ENCODE measurements around the gene OSM. TPM values are rescaled to one million over a fixed set of nuclear protein-coding genes. Genes with fewer than 3 reads are reported as not detected.

Gene OSM
- total RNA-seq, 1 donor: 240 TPM

- H3K4me1 ChIP-seq (ENCODE audit: insufficient read depth, low read length): peaks cover 100% of the 10 kb centered on the region
- no peaks in the 10 kb centered on the region for H3K27me3 ChIP-seq (ENCODE audit: insufficient read depth, low read length)
- H3K4me3 ChIP-seq (ENCODE audit: low read length): peak overlapping the region; percentile 19
- H3K9me3 ChIP-seq (ENCODE audit: low read depth, low read length): no peaks in the 10 kb centered on the region
Measured at GRCh38 chr22:30305519-30305905, 38.9 kb upstream of the OSM start.

- no peak overlapping the region for H3K4me3 ChIP-seq (ENCODE audit: low read length)
- H3K4me1 ChIP-seq (ENCODE audit: insufficient read depth, low read length): peaks cover 95% of the 10 kb centered on the region
- no peaks in the 10 kb centered on the region for H3K9me3 ChIP-seq (ENCODE audit: low read depth, low read length)
- no peaks in the 10 kb centered on the region for H3K27me3 ChIP-seq (ENCODE audit: insufficient read depth, low read length)
Measured at GRCh38 chr22:30304495-30305244, 38.0 kb upstream of the OSM start.

- H3K4me3 ChIP-seq (ENCODE audit: low read length): no peak overlapping the region
- no peaks in the 10 kb centered on the region for H3K27me3 ChIP-seq (ENCODE audit: insufficient read depth, low read length)
- H3K4me1 ChIP-seq (ENCODE audit: insufficient read depth, low read length): peaks cover 85% of the 10 kb centered on the region
- no peaks in the 10 kb centered on the region for H3K9me3 ChIP-seq (ENCODE audit: low read depth, low read length)
Measured at GRCh38 chr22:30302810-30303138, 36.1 kb upstream of the OSM start.

- Histone ChIP-seq H3K27me3 (ENCODE audit: insufficient read depth, low read length) (no peaks in the 10 kb centered on the region), H3K9me3 (ENCODE audit: low read depth, low read length) (no peaks in the 10 kb centered on the region), H3K4me1 (ENCODE audit: insufficient read depth, low read length) (peaks cover 85% of the 10 kb centered on the region), H3K4me3 (ENCODE audit: low read length) (no peak overlapping the region)
Measured at GRCh38 chr22:30301995-30302809, 35.6 kb upstream of the OSM start.

GRCh38 chr22:30299322-30299721, 32.7 kb upstream of the OSM start:
- peaks cover 69% of the 10 kb centered on the region for H3K4me1 ChIP-seq (ENCODE audit: insufficient read depth, low read length)
- no peak overlapping the region for H3K4me3 ChIP-seq (ENCODE audit: low read length)
- H3K27me3 ChIP-seq (ENCODE audit: insufficient read depth, low read length): no peaks in the 10 kb centered on the region
- no peaks in the 10 kb centered on the region for H3K9me3 ChIP-seq (ENCODE audit: low read depth, low read length)

GRCh38 chr22:30297991-30298701, 31.5 kb upstream of the OSM start:
- Histone ChIP-seq H3K4me1 (ENCODE audit: insufficient read depth, low read length) (peaks cover 57% of the 10 kb centered on the region), H3K4me3 (ENCODE audit: low read length) (no peak overlapping the region), H3K9me3 (ENCODE audit: low read depth, low read length) (no peaks in the 10 kb centered on the region), H3K27me3 (ENCODE audit: insufficient read depth, low read length) (no peaks in the 10 kb centered on the region)

GRCh38 chr22:30297276-30297990, 30.8 kb upstream of the OSM start:
- peaks cover 50% of the 10 kb centered on the region for H3K4me1 ChIP-seq (ENCODE audit: insufficient read depth, low read length)
- H3K9me3 ChIP-seq (ENCODE audit: low read depth, low read length): no peaks in the 10 kb centered on the region
- no peak overlapping the region for H3K4me3 ChIP-seq (ENCODE audit: low read length)

GRCh38 chr22:30296833-30297232, 30.2 kb upstream of the OSM start:
- Histone ChIP-seq H3K27me3 (ENCODE audit: insufficient read depth, low read length) (no peaks in the 10 kb centered on the region), H3K4me1 (ENCODE audit: insufficient read depth, low read length) (peaks cover 44% of the 10 kb centered on the region), H3K9me3 (ENCODE audit: low read depth, low read length) (no peaks in the 10 kb centered on the region), H3K4me3 (ENCODE audit: low read length) (no peak overlapping the region)

More at GRCh38 chr22:30297276-30297990, 30.8 kb upstream of the OSM start:
- H3K27me3 ChIP-seq (ENCODE audit: insufficient read depth, low read length): no peaks in the 10 kb centered on the region

- no peaks in the 10 kb centered on the region for H3K27me3 ChIP-seq (ENCODE audit: insufficient read depth, low read length)
- H3K4me1 ChIP-seq (ENCODE audit: insufficient read depth, low read length): peaks cover 39% of the 10 kb centered on the region
- no peaks in the 10 kb centered on the region for H3K9me3 ChIP-seq (ENCODE audit: low read depth, low read length)
- no peak overlapping the region for H3K4me3 ChIP-seq (ENCODE audit: low read length)
Measured at GRCh38 chr22:30296324-30296723, 29.7 kb upstream of the OSM start.

GRCh38 chr22:30295576-30295975, 28.9 kb upstream of the OSM start:
- H3K9me3 ChIP-seq (ENCODE audit: low read depth, low read length): no peaks in the 10 kb centered on the region
- H3K27me3 ChIP-seq (ENCODE audit: insufficient read depth, low read length): no peaks in the 10 kb centered on the region
- peaks cover 36% of the 10 kb centered on the region for H3K4me1 ChIP-seq (ENCODE audit: insufficient read depth, low read length)
- no peak overlapping the region for H3K4me3 ChIP-seq (ENCODE audit: low read length)

- Histone ChIP-seq H3K4me1 (ENCODE audit: insufficient read depth, low read length) (peaks cover 39% of the 10 kb centered on the region), H3K27me3 (ENCODE audit: insufficient read depth, low read length) (no peaks in the 10 kb centered on the region)
Measured at GRCh38 chr22:30294830-30295229, 28.2 kb upstream of the OSM start.

GRCh38 chr22:30294066-30294465, 27.4 kb upstream of the OSM start:
- Histone ChIP-seq H3K27me3 (ENCODE audit: insufficient read depth, low read length) (no peaks in the 10 kb centered on the region), H3K4me3 (ENCODE audit: low read length) (no peak overlapping the region), H3K9me3 (ENCODE audit: low read depth, low read length) (no peaks in the 10 kb centered on the region), H3K4me1 (ENCODE audit: insufficient read depth, low read length) (peaks cover 41% of the 10 kb centered on the region)

More at GRCh38 chr22:30294830-30295229, 28.2 kb upstream of the OSM start:
- Histone ChIP-seq H3K4me3 (ENCODE audit: low read length) (no peak overlapping the region), H3K9me3 (ENCODE audit: low read depth, low read length) (no peaks in the 10 kb centered on the region)

- peaks cover 44% of the 10 kb centered on the region for H3K4me1 ChIP-seq (ENCODE audit: insufficient read depth, low read length)
- no peaks in the 10 kb centered on the region for H3K27me3 ChIP-seq (ENCODE audit: insufficient read depth, low read length)
Measured at GRCh38 chr22:30293026-30293425, 26.4 kb upstream of the OSM start.

GRCh38 chr22:30292069-30292970, 25.7 kb upstream of the OSM start:
- no peaks in the 10 kb centered on the region for H3K9me3 ChIP-seq (ENCODE audit: low read depth, low read length)
- H3K4me1 ChIP-seq (ENCODE audit: insufficient read depth, low read length): peaks cover 44% of the 10 kb centered on the region
- H3K27me3 ChIP-seq (ENCODE audit: insufficient read depth, low read length): no peaks in the 10 kb centered on the region
- H3K4me3 ChIP-seq (ENCODE audit: low read length): no peak overlapping the region

More at GRCh38 chr22:30293026-30293425, 26.4 kb upstream of the OSM start:
- Histone ChIP-seq H3K9me3 (ENCODE audit: low read depth, low read length) (no peaks in the 10 kb centered on the region), H3K4me3 (ENCODE audit: low read length) (no peak overlapping the region)
